PC-3 (cell line): ENCODE results near the gene LIPG. TPM values are rescaled to one million over a fixed set of nuclear protein-coding genes. Genes with fewer than 3 reads are reported as not detected.
"Not testable (repeated sequence)": the region's sequence is repeated elsewhere in the genome, so short reads cannot be mapped to it uniquely, and the experiment has no call there.

Source experiments
- ATAC-seq: fragments of 200-7000 bp; cut with Tn5 transposase; 2 replicates; pipeline ENCODE4 v1.9.1; 2020; ENCODE audit warnings: mild to moderate bottlenecking, moderate library complexity
- Bru-seq: library from RNA; stranded (reverse); fragments of 400-500 nt; gene quantifications from one replicate; lab custom pipeline; 2021; lab: Mats Ljungman, UMichigan
- BruChase-seq, 2 experiments: library from RNA; stranded (reverse); fragments of 400-500 nt; gene quantifications; one replicate each; lab custom pipeline; 2021; lab: Mats Ljungman, UMichigan
- BruUV-seq: library from RNA; stranded (reverse); fragments of 400-500 nt; replicated peaks from 2 replicates; lab custom pipeline; 2021; lab: Mats Ljungman, UMichigan
- CTCF ChIA-PET: fragments of 300-600 bp; sonication (Branson Sonifier 250); formaldehyde crosslinking; loops from one replicate; lab custom pipeline; 2022; ENCODE audit warnings: antibody characterized with exemption; lab: Charles Lee
- POLR2A ChIA-PET: fragments of 300-600 bp; sonication (Branson Sonifier 250); formaldehyde crosslinking; loops from one replicate; lab custom pipeline; 2022; ENCODE audit warnings: antibody characterized with exemption; ENCODE audit not compliant: unreplicated experiment; lab: Charles Lee
- DNase-seq: peaks from one replicate; pipeline ENCODE4 v3.0.0-alpha.2; 2015
- H2AFZ ChIP-seq: fragments of 300-600 bp; sonication (generic); 2 replicates; pipeline ENCODE4 v1.6.0; 2016; ENCODE audit warnings: antibody characterized with exemption, low read length
- H3F3A ChIP-seq: fragments of 300-600 bp; sonication (generic); one replicate; pipeline ENCODE4 v1.6.0; 2017; ENCODE audit warnings: antibody characterized with exemption, low read length, control low read depth, mild to moderate bottlenecking; ENCODE audit not compliant: unreplicated experiment
- H3K27ac ChIP-seq: fragments of 300-600 bp; sonication (generic); 2 replicates; pipeline ENCODE4 v1.5.1; 2016; ENCODE audit warnings: mild to moderate bottlenecking, low read length
- H3K27me3 ChIP-seq: fragments of 300-600 bp; sonication (generic); 2 replicates; pipeline ENCODE4 v1.6.1; 2016; ENCODE audit warnings: low read length, mixed read lengths
- H3K36me3 ChIP-seq: fragments of 300-600 bp; sonication (generic); 2 replicates; pipeline ENCODE4 v1.6.1; 2016; ENCODE audit warnings: low read depth, mixed run types, low read length, mixed read lengths
- H3K4me1 ChIP-seq: fragments of 300-600 bp; sonication (generic); 2 replicates; pipeline ENCODE4 v1.5.1; 2016; ENCODE audit warnings: low read length; ENCODE audit not compliant: insufficient read depth
- H3K4me2 ChIP-seq: fragments of 300-600 bp; sonication (generic); 2 replicates; pipeline ENCODE4 v1.6.0; 2016; ENCODE audit warnings: low read length
- H3K4me3 ChIP-seq: fragments of 300-600 bp; sonication (generic); 2 replicates; pipeline ENCODE4 v1.5.1; 2016; ENCODE audit warnings: mild to moderate bottlenecking, low read length, mixed read lengths
- H3K79me2 ChIP-seq: fragments of 300-600 bp; sonication (generic); 2 replicates; pipeline ENCODE4 v1.6.1; 2017; ENCODE audit warnings: low read length, mixed read lengths
- H3K9ac ChIP-seq: fragments of 300-600 bp; sonication (generic); 2 replicates; pipeline ENCODE4 v1.6.0; 2016; ENCODE audit warnings: mild to moderate bottlenecking, low read length
- H3K9me2 ChIP-seq: fragments of 300-600 bp; sonication (generic); replicated peaks from 2 replicates; pipeline ENCODE4 v1.6.1; 2016; ENCODE audit warnings: mixed run types, low read length, mixed read lengths
- H3K9me3 ChIP-seq: fragments of 300-600 bp; sonication (generic); 2 replicates; pipeline ENCODE4 v1.6.1; 2016; ENCODE audit warnings: low read length, mixed read lengths
- H4K20me1 ChIP-seq: fragments of 300-600 bp; sonication (generic); 2 replicates; pipeline ENCODE4 v1.6.1; 2016; ENCODE audit warnings: low read length, mixed read lengths
- CTCF ChIP-seq: fragments of 300-600 bp; sonication (generic); conservative IDR thresholded peaks from 2 replicates; pipeline ENCODE4 v1.5.1; 2017; ENCODE audit warnings: antibody characterized with exemption, low read depth, mild to moderate bottlenecking, low read length
- EZH2 ChIP-seq: fragments of 300-600 bp; sonication (generic); IDR thresholded peaks from one replicate; pipeline ENCODE4 v1.6.1; 2017; ENCODE audit warnings: antibody characterized with exemption, mild to moderate bottlenecking, low read length; ENCODE audit not compliant: unreplicated experiment
- EZH2phosphoT487 ChIP-seq: fragments of 300-600 bp; sonication (generic); IDR thresholded peaks from 2 replicates; pipeline ENCODE4 v1.6.1; 2018; ENCODE audit warnings: mild to moderate bottlenecking, antibody characterized with exemption, low read length, borderline replicate concordance
- intact Hi-C: fragments of 100-400 bp; cut with micrococcal nuclease; formaldehyde crosslinking; loops from 2 replicates; pipeline ENCODE4 v1.9.0; 2023
- long read RNA-seq: library from polyadenylated mRNA; unstranded; transcript quantifications from one replicate; pipeline ENCODE4 v2.0.0, GENCODE V29; 2021; ENCODE audit not compliant: unreplicated experiment
- total RNA-seq: library from RNA; depleted of rRNA; stranded (reverse); fragments of >200 nt; gene quantifications from 2 replicates; pipeline ENCODE4 v1.2.3, GENCODE V29; 2014; rRNA removed

Gene LIPG
- total RNA-seq = 9.1 and 14.8 TPM in 2 replicates
- percentile 38 among the genes with signal in this experiment for Bru-seq, nascent RNA
- percentile 47 among the genes with signal in this experiment for BruChase-seq, experiment 1, labeled RNA remaining after a 6-hour chase
- percentile 38 among the genes with signal in this experiment for BruChase-seq, experiment 2, labeled RNA remaining after a 2-hour chase
- long read RNA-seq, full-length matches to known transcripts = 4 of 7 reads
- long read RNA-seq, partial matches to known transcripts = 0 of 7 reads
- long read RNA-seq, other reads (novel, unspliced or antisense) = 3 of 7 reads

GRCh38 chr18:49561289-49562193 is at the start of gene LIPG:
LIPG (plus strand) TSS chr18:49562057; CDS start chr18:49562309, 252 bp downstream.
- peak within 1 kb of the TSS; percentile 76 for H3K27ac ChIP-seq
- no peaks in the 10 kb centered on the region for H3K36me3 ChIP-seq
- H3K4me1 ChIP-seq = peaks cover 6% of the 10 kb centered on the region
- peak; percentile 76 for DNase-seq
- no peaks in the 10 kb centered on the region for H3K27me3 ChIP-seq
- ATAC-seq = peak; percentile 74
- H4K20me1 ChIP-seq = no peaks in the 10 kb centered on the region
- no peaks in the 10 kb centered on the region for H3F3A ChIP-seq
- H3K79me2 ChIP-seq = peaks cover 15% of the 10 kb centered on the region; the same call in 1 of the 2 replicates
- H3K9ac ChIP-seq = peak within 1 kb of the TSS; percentile 81
- TF ChIP-seq EZH2 = no peak
- no peak for TF ChIP-seq EZH2phosphoT487
- no peak for TF ChIP-seq CTCF
- no peaks in the 10 kb centered on the region for H3K9me3 ChIP-seq
- TSS peak; percentile 79 for BruUV-seq
- peak within 1 kb of the TSS; percentile 55 for H2AFZ ChIP-seq
- ChIA-PET CTCF (interaction anchor here (1.0 to 1.1 kb wide), 2 partner anchors 9 to 297 kb away, joined by 4 to 6 read pairs; no protein-coding TSS in a partner anchor), POLR2A (no interaction called here)
- peak within 1 kb of the TSS; percentile 90 for H3K4me2 ChIP-seq
- H3K4me3 ChIP-seq = peak within 1 kb of the TSS; percentile 71
- no peaks in the 10 kb centered on the region for H3K9me2 ChIP-seq
- intact Hi-C loops = loop anchor here (2.0 to 10.0 kb wide), 4 partner anchors 51 to 167 kb away; no protein-coding TSS in a partner anchor

GRCh38 chr18:49512876-49513275 is 49.0 kb upstream of the LIPG start:
- intact Hi-C loops = loop anchor here (5.0 kb wide), 2 partner anchors 254 to 269 kb away; no protein-coding TSS in a partner anchor

GRCh38 chr18:49514577-49514976 is 47.3 kb upstream of the LIPG start:
- no peak for TF ChIP-seq EZH2
- no peak for TF ChIP-seq CTCF
- TF ChIP-seq EZH2phosphoT487 = no peak
- H3K4me3 ChIP-seq = no peak overlapping the region
- H3K9me3 ChIP-seq = no peaks in the 10 kb centered on the region
- H3K4me2 ChIP-seq = no peak overlapping the region
- no peaks in the 10 kb centered on the region for H3K9me2 ChIP-seq
- POLR2A ChIA-PET = no interaction called here
- no TSS peak for BruUV-seq
- CTCF ChIA-PET = no interaction called here
- no peaks in the 10 kb centered on the region for H3F3A ChIP-seq
- no peak overlapping the region for H2AFZ ChIP-seq
- no peaks in the 10 kb centered on the region for H3K36me3 ChIP-seq
- no peak overlapping the region for H3K27ac ChIP-seq
- H4K20me1 ChIP-seq = no peaks in the 10 kb centered on the region
- no peak for DNase-seq
- H3K79me2 ChIP-seq = no peaks in the 10 kb centered on the region
- H3K27me3 ChIP-seq = no peaks in the 10 kb centered on the region
- H3K4me1 ChIP-seq = no peaks in the 10 kb centered on the region
- ATAC-seq = no peak
- intact Hi-C loops = loop anchor here (5.0 kb wide), 2 partner anchors 253 to 268 kb away; no protein-coding TSS in a partner anchor
- H3K9ac ChIP-seq = no peak overlapping the region

More at GRCh38 chr18:49512876-49513275, 49.0 kb upstream of the LIPG start:
- H3F3A ChIP-seq, H3K79me2 ChIP-seq, POLR2A ChIA-PET, CTCF ChIA-PET, H3K36me3 ChIP-seq, H3K4me1 ChIP-seq, H2AFZ ChIP-seq, H3K9me2 ChIP-seq, BruUV-seq, H4K20me1 ChIP-seq, H3K27ac ChIP-seq, H3K9me3 ChIP-seq, H3K9ac ChIP-seq, H3K4me3 ChIP-seq, ATAC-seq, DNase-seq, H3K4me2 ChIP-seq, H3K27me3 ChIP-seq: not testable (repeated sequence)

- ATAC-seq, H3K9me2 ChIP-seq, H3K27me3 ChIP-seq, BruUV-seq, H3K4me3 ChIP-seq, H3K9ac ChIP-seq, H4K20me1 ChIP-seq, H2AFZ ChIP-seq, POLR2A ChIA-PET, H3F3A ChIP-seq, H3K79me2 ChIP-seq, H3K36me3 ChIP-seq, H3K9me3 ChIP-seq, H3K27ac ChIP-seq, DNase-seq, CTCF ChIA-PET, H3K4me2 ChIP-seq, H3K4me1 ChIP-seq, intact Hi-C loops: not testable (repeated sequence)
Observed at GRCh38 chr18:49515003-49515402, 46.9 kb upstream of the LIPG start.
